Left kidney (tissue), 2 donors: ENCODE data around the gene PPFIBP2. TPM values are rescaled to one million over a fixed set of nuclear protein-coding genes. Genes with fewer than 3 reads are reported as not detected.

Source experiments
- DNase-seq: peaks from one replicate; pipeline ENCODE4 v3.0.0-alpha.2; 2013
- polyA plus RNA-seq: library from polyadenylated mRNA; unstranded; fragments of 120-200 nt; gene quantifications from one replicate; pipeline ENCODE4 v1.2.1, GENCODE V29; 2013; ENCODE audit not compliant: insufficient read length

The PPFIBP2 gene
- polyA plus RNA-seq, 1 donor: 60.0 TPM

- no peak for DNase-seq
Observed at GRCh38 chr11:7696424-7696823, 182.6 kb downstream of the PPFIBP2 start.

Other genes with a start within 250 kb of the PPFIBP2 start
- gene OLFML1, start 28.5 kb upstream of the PPFIBP2 start, polyA plus RNA-seq: 33.1 TPM
- 32.8 TPM for gene CYB5R2, start 159.5 kb downstream of the PPFIBP2 start, polyA plus RNA-seq
- 4.0 TPM for gene OVCH2, start 192.5 kb downstream of the PPFIBP2 start, polyA plus RNA-seq